Keratinocyte (primary cell): Measurements from ENCODE around the gene PIP4K2A. TPM values are rescaled to one million over a fixed set of nuclear protein-coding genes. Genes with fewer than 3 reads are reported as not detected.
A peak's percentile ranks its signal among the peaks of the same experiment; 100 is the strongest.

Experiments used
- DNase-seq: peaks from one replicate; pipeline ENCODE4 v3.0.0-alpha.2; 2011; ENCODE audit warnings: low read depth, missing footprints, low spot score
- FAIRE-seq: peaks from 2 replicates; lab custom pipeline; 2011; peaks lifted over from hg19 to GRCh38; lab: Jason Lieb, UNC
- H2AFZ ChIP-seq: 2 replicates; pipeline ENCODE4 v1.6.0; 2012; ENCODE audit warnings: low read length, control low read depth, inconsistent platforms; ENCODE audit not compliant: control insufficient read depth
- H3K27ac ChIP-seq: 2 replicates; pipeline ENCODE4 v1.5.1; 2011; ENCODE audit warnings: low read length; ENCODE audit not compliant: control insufficient read depth, insufficient read depth
- H3K27me3 ChIP-seq: 3 replicates; pipeline ENCODE4 v1.6.0; 2011; ENCODE audit warnings: low read length; ENCODE audit not compliant: control insufficient read depth, insufficient read depth; ENCODE audit errors: extremely low read depth
- H3K36me3 ChIP-seq, 2 experiments: 2 replicates in 1 of 2; 3 replicates in 1 of 2; pipeline ENCODE4 v1.5.1; 2011; ENCODE audit warnings: low read length in 2 of 2, mild to moderate bottlenecking in 1 of 2; ENCODE audit not compliant: control insufficient read depth in 2 of 2, insufficient read depth in 2 of 2; ENCODE audit errors: extremely low read depth in 1 of 2
- H3K4me1 ChIP-seq: 3 replicates; pipeline ENCODE4 v1.5.1; 2011; ENCODE audit warnings: low read length; ENCODE audit not compliant: control insufficient read depth, insufficient read depth; ENCODE audit errors: extremely low read depth
- H3K4me2 ChIP-seq: 3 replicates; pipeline ENCODE4 v1.6.0; 2011; ENCODE audit warnings: low read depth, low read length; ENCODE audit not compliant: control insufficient read depth, insufficient read depth; ENCODE audit errors: extremely low read depth
- H3K4me3 ChIP-seq, 3 experiments: fragments of 200-600 bp in 1 of 3; sonication (generic) in 1 of 3; 2 replicates in 2 of 3; 3 replicates in 1 of 3; pipeline ENCODE4 v1.5.1; 2011 to 2016; ENCODE audit warnings: low read length in 3 of 3, mild to moderate bottlenecking in 3 of 3, control low read depth in 2 of 3, inconsistent platforms in 1 of 3, low read depth in 1 of 3, mixed read lengths in 1 of 3, mixed run types in 1 of 3, moderate library complexity in 1 of 3; ENCODE audit not compliant: control insufficient read depth in 2 of 3, insufficient read depth in 2 of 3; ENCODE audit errors: extremely low read depth in 1 of 3
- H3K79me2 ChIP-seq: 2 replicates; pipeline ENCODE4 v1.6.0; 2012; ENCODE audit warnings: low read length; ENCODE audit not compliant: control insufficient read depth, insufficient read depth
- H3K9ac ChIP-seq: 3 replicates; pipeline ENCODE4 v1.6.0; 2011; ENCODE audit warnings: low read length; ENCODE audit not compliant: control insufficient read depth, insufficient read depth; ENCODE audit errors: extremely low read depth
- H3K9me1 ChIP-seq: 3 replicates; pipeline ENCODE4 v1.6.0; 2011; ENCODE audit warnings: low read length; ENCODE audit not compliant: control insufficient read depth, insufficient read depth; ENCODE audit errors: extremely low read depth
- H3K9me3 ChIP-seq: 2 replicates; pipeline ENCODE4 v1.5.1; 2012; ENCODE audit warnings: low read depth, low read length; ENCODE audit not compliant: control insufficient read depth
- H4K20me1 ChIP-seq: 3 replicates; pipeline ENCODE4 v1.6.0; 2011; ENCODE audit warnings: low read length; ENCODE audit not compliant: control insufficient read depth, insufficient read depth; ENCODE audit errors: extremely low read depth
- CTCF ChIP-seq, 3 experiments: IDR thresholded peaks in 1 of 3; conservative IDR thresholded peaks in 1 of 3; optimal IDR thresholded peaks in 1 of 3; 2 replicates in 2 of 3; 3 replicates in 1 of 3; pipeline versions ENCODE3 to v1.5.1; 2011; ENCODE audit warnings: low read length in 3 of 3, mild to moderate bottlenecking in 3 of 3, moderate library complexity in 2 of 3, control low read depth in 1 of 3, inconsistent platforms in 1 of 3; ENCODE audit not compliant: insufficient read depth in 2 of 3; ENCODE audit errors: extremely low read depth in 1 of 3
- EZH2 ChIP-seq: IDR thresholded peaks from one replicate; pipeline ENCODE4 v1.6.1; 2012; ENCODE audit warnings: inconsistent platforms, mild to moderate bottlenecking, low read length, moderate library complexity
- dilution Hi-C: fragments of 300-500 bp; cut with MboI; formaldehyde crosslinking; loops from one replicate; pipeline ENCODE4 v1.7.0; 2020; ENCODE audit warnings: low sequenced_read_pairs; ENCODE audit not compliant: extremely low pct_ligation_motif_present
- polyA plus RNA-seq, 5 experiments: library from polyadenylated mRNA; depleted of rRNA in 3 of 5; stranded (reverse) in 3 of 5; stranded (forward) in 1 of 5; unstranded in 1 of 5; fragments of >200 nt; gene quantifications; 1 replicate in 1 of 5; 2 replicates in 3 of 5; 3 replicates in 1 of 5; pipeline versions ENCODE4 v1.2.1 to v1.2.3, GENCODE V29; 2011 to 2012; ENCODE audit warnings: missing spikeins in 2 of 5, low read depth in 1 of 5, low replicate concordance in 1 of 5

Gene PIP4K2A
- polyA plus RNA-seq, 1 donor (not counting 4 experiments of a cell fraction or from before 2014, with no cell fraction given) = 15.5 TPM

- peak overlapping the region; percentile 62 for H2AFZ ChIP-seq
- no peaks in the 10 kb centered on the region for H3K27me3 ChIP-seq
- no peaks in the 10 kb centered on the region for H3K36me3 ChIP-seq
- peak overlapping the region in 1 of 3 experiments; percentile 59 for H3K4me3 ChIP-seq
- dilution Hi-C loops = no loop called here
- no peak for TF ChIP-seq CTCF (optimal IDR thresholded peaks at IDR 0.05 in 1 of 3, IDR thresholded peaks at IDR 0.05 in 1 of 3, conservative IDR thresholded peaks at IDR 0.05 in 1 of 3; ENCODE audit: extremely low read depth in 1 of 3, insufficient read depth in 2 of 3, low read length in 3 of 3)
- no peak for TF ChIP-seq EZH2
- H3K9ac ChIP-seq = peak overlapping the region; percentile 72
- peak; percentile 96 for FAIRE-seq
- H3K9me3 ChIP-seq = no peaks in the 10 kb centered on the region
- H3K4me2 ChIP-seq = peak overlapping the region; percentile 84
- H3K27ac ChIP-seq = peak overlapping the region; percentile 92
- peak; percentile 57 for DNase-seq
- H3K9me1 ChIP-seq = no peaks in the 10 kb centered on the region
- H3K4me1 ChIP-seq = peaks cover 40% of the 10 kb centered on the region
- H4K20me1 ChIP-seq = no peaks in the 10 kb centered on the region
- H3K79me2 ChIP-seq = peaks cover 29% of the 10 kb centered on the region
Measured at GRCh38 chr10:22682237-22683139, 31.9 kb downstream of the PIP4K2A start.

- Histone ChIP-seq H3K79me2 (peaks cover 31% of the 10 kb centered on the region), H3K4me1 (peaks cover 40% of the 10 kb centered on the region), H3K9ac (peak overlapping the region; percentile 72)
Measured at GRCh38 chr10:22681783-22682183, 32.6 kb downstream of the PIP4K2A start.

More at GRCh38 chr10:22681783-22682183, 32.6 kb downstream of the PIP4K2A start:
- H3K27me3 ChIP-seq = no peaks in the 10 kb centered on the region
- DNase-seq = peak; percentile 26
- H3K9me3 ChIP-seq = no peaks in the 10 kb centered on the region
- peak overlapping the region in 1 of 3 experiments; percentile 59 for H3K4me3 ChIP-seq
- H3K9me1 ChIP-seq = no peaks in the 10 kb centered on the region
- H4K20me1 ChIP-seq = no peaks in the 10 kb centered on the region
- peak; percentile 51 for FAIRE-seq
- peak overlapping the region; percentile 62 for H2AFZ ChIP-seq
- peak overlapping the region; percentile 92 for H3K27ac ChIP-seq
- dilution Hi-C loops = no loop called here
- TF ChIP-seq CTCF (optimal IDR thresholded peaks at IDR 0.05 in 1 of 3, IDR thresholded peaks at IDR 0.05 in 1 of 3, conservative IDR thresholded peaks at IDR 0.05 in 1 of 3; ENCODE audit: extremely low read depth in 1 of 3, insufficient read depth in 2 of 3, low read length in 3 of 3) (no peak), EZH2 (no peak)
- no peaks in the 10 kb centered on the region for H3K36me3 ChIP-seq
- peak overlapping the region; percentile 84 for H3K4me2 ChIP-seq
